HG03439 (cell line): ENCODE data around the gene MICU2.
"Not testable (repeated sequence)": the region's sequence is repeated elsewhere in the genome, so short reads cannot be mapped to it uniquely, and the experiment has no call there.

Experiments
- ATAC-seq: cut with Tn5 transposase; IDR thresholded peaks from one replicate; pipeline ENCODE4 v1.9.1; 2021; ENCODE audit warnings: mild to moderate bottlenecking, moderate library complexity; ENCODE audit not compliant: unreplicated experiment

The MICU2 gene

GRCh38 chr13:21594715-21595545, 9.0 kb downstream of the MICU2 start:
- ATAC-seq, result peak; percentile 53

- ATAC-seq, result not testable (repeated sequence)
These were observed 13.1 kb downstream of the MICU2 start for GRCh38 chr13:21590665-21591456.

DNA sequence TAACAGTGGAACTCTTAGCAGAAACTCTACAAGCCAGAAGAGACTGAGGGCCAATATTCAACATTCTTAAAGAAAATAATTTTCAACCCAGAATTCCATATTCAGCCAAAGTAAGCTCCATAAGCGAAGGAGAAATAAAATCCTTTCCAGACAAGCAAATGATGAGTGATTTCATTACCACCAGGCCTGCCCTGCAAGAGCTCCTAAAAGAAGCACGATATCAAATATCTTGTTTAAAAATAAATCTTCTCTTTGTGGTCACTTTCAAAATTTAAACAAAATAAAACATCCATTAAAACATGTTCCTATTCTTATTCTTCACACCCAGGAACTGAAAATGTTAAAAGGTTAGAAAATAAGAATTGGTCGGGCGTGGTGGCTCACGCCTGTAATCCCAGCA, 13.7 kb downstream of the MICU2 start:
- ATAC-seq, result no peak

- not testable (repeated sequence) for ATAC-seq
These were observed 14.5 kb downstream of the MICU2 start for GRCh38 chr13:21589510-21589909.

DNA sequence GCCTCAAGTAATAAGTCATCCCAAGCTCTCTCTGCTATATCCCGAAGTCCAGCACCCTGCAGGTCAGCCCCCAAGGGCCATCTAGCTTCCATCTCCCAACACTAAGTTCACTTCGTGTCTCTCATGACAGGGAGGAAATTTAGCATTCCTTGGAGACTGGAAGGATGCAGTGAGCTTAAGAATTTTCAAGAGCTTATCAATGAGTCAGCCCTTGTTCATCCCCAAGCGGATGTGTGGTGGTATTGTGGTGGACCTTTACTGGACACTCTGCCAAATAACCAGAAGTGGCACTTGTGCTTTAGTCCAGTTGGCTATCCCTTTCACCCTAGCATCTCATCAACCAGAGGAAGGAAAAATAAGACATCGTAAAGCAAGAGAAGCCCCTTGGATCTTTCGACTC, 15.6 kb downstream of the MICU2 start:
- ATAC-seq, result not testable (repeated sequence)

DNA sequence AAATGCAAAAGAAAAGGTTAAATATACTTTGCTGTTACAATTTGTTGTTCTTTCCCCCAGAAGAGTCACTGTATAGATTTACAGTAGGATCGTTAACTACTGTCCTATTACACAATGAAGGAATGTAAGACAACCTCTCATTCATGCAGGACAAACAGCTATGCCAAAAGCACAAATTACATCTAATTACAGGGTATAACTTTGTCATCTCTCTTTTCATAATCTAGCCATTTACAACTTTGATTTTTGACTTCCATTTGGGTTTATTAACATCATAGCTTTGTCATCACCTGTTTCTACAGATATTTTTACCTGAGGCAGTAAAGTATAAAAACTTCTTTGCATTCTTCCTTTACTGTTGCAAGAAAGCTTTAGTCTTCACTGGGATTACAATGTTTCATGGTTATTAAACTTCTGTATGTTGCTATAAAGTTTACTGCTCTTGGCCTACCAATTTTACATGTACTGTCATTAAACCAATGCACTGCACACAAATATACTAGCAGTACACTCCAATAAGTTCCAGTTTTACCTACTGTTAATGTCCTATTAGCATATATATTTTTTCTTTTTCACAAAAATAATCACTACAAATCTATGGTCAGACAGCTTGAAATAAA, 18.9 kb downstream of the MICU2 start:
- no peak for ATAC-seq

GRCh38 chr13:21583478-21583877, 20.5 kb downstream of the MICU2 start:
- ATAC-seq, result no peak

- ATAC-seq, result no peak
These were observed 23.2 kb downstream of the MICU2 start for GRCh38 chr13:21580736-21581135.

GRCh38 chr13:21579754-21580316, 24.1 kb downstream of the MICU2 start:
- ATAC-seq, result peak; percentile 69

DNA sequence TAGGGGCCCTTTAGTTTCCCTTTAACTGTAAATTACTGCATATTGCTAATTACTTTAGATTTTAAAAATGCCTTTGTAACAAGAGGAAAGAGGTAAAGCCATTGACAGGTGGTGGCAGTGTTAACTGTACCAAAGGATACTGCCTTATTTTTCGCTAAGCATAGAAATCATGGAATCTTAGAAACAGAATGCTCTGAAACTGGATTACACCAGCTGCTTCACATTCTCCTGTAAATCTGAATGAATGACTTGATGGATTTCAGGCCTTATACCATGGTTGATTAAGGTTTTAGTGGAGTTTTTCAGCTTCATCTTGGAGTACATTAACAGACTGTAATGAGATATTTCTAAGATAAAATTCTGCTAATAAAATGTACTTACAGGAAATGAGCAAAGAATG, 25.2 kb downstream of the MICU2 start:
- ATAC-seq, result no peak

DNA sequence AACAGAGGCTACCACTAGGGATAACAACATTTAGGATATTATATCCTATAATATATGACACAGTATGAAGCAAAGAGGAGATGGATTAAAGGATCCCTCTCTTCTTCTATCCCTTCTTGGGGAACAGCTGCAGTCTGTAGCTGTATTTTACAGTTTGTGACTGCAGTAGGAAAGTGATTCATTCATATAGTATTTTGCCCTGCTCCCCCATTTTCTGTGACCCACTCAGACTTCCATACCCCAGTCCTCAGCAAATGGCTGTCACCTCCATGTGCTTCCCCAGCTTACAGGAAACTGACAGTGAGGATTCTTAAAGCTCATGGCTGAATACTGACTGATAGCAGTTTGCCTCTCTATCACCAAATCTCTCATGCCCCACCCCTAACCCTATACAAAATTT, 27.5 kb downstream of the MICU2 start:
- no peak for ATAC-seq

- ATAC-seq, result no peak
These were observed 29.9 kb downstream of the MICU2 start for GRCh38 chr13:21573920-21574712.

DNA sequence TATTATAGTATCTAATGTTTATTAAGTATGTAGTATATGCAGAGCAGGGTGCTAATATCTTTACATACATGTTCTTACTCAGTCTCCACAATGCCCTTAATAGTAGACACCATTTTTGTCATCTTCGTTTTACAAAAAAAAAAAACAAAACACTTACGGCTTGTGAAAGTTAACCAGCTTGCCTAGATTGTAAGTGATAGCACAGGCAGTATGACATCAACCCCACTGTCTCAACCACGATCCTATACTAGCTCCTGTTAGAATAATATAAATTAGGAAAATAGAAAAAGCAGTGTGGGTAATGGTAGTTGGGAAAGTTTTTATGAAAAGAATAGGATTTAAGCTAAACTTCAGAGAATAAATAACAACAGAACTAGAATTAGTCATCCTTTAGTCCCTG, 34.3 kb downstream of the MICU2 start:
- no peak for ATAC-seq

DNA sequence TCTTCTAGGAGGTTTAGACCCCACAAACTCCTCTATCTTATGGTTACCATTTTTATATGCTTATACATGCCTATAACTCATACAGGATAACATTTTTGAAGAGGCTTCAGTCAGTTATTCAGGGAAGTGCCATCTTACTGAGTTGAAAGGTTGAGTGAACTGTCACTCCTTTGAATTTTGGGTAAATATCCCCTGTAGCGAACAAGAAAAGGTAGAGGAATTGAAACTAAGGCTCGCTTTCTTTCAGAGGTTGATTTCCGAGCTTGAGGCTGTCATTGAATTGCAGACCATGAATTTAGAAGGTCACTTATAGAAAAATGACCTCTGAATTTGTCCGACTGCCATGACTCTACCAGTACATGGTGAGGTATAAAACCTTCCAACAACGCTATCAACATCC, 35.1 kb downstream of the MICU2 start:
- no peak for ATAC-seq

- no peak for ATAC-seq
These were observed 36.3 kb downstream of the MICU2 start for GRCh38 chr13:21567714-21568113.

- ATAC-seq, result no peak
These were observed 46.0 kb downstream of the MICU2 start for GRCh38 chr13:21557995-21558394.

DNA sequence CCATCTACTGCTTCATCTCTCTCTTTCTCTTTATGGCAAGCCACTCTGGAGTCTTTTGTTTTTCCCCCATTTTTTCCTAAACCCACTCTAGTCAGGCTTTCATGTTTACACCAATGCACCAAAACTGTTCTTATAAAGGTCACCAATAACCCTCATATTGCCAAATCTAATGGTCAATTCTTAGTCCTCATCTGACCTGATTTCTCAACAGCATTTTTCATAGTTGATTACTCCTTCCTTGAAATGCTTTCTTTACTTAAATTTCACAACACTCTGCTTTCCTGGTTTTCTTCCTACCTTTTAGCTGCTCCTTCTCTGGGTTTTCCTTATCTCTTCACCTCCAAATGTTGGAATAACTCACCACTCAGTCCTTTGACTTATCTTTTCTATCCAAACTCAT, 47.9 kb downstream of the MICU2 start:
- no peak for ATAC-seq

DNA sequence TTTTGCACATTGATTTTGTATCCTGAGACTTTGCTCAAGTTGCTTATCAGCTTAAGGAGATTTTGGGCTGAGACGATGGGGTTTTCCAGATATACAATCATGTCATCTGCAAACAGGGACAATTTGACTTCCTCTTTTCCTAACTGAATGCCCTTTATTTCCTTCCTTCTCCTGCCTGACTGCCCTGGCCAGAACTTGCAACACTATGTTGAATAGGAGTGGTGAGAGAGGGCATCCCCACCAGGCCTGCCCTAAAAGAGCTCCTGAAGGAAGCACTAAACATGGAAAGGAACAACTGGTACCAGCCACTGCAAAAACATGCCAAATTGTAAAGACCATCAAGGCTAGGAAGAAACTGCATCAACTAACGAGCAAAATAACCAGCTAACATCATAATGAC, 50.7 kb downstream of the MICU2 start:
- ATAC-seq, result not testable (repeated sequence)

DNA sequence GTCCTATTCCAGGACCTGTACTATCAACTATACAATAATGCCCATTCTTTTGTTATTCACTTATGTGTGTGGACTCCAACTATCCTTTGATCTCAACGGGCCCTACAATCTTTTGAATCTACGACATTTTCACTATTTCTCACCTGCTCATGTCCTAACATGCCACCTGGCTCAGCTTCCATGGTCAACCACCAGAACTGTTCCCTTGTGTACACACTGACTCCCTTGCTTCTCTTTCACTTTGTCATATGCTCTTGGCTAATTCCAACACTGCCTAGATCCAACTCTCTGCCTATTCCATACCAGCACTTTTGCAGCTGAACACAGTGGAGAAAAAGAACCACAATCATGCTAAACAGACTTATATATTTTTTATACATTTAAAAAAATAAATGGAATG, 53.1 kb downstream of the MICU2 start:
- ATAC-seq, result no peak

DNA sequence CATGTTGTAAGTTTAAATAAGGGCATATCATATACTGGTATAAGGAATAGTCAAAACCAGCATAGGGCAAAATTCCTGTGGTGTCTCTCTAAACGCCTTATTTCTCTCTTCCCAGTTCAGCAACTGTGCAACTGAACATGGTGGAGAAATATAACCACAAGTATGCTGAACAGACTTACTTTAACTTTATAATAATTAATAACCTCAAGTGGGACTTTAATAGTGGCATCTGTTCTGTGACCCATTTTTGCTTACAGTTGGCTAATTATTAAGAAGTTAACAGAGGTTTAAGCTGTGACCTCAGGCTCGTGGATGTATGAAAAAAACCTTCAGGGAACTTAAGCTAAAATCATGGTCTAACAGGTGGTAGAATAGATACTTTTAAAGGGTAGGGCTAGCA, 54.3 kb downstream of the MICU2 start:
- no peak for ATAC-seq

DNA sequence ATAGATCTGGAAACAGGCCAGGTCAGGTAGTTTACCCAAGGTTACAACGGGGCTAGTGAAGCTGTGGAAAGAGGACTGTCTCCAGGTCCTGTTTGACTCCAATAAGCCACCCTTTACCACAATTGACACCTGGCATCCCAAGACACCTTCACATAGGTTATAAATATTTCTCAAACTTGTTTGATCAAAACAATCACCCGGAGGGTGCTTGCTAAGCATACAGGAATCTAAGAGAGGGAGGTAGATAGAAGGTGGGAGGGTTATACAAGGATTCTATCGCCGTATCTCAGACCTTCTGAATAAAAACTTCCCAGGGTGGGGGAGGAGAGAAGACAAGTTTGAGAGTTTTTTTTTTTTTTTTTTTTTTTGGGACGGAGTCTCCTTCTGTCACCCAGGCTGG, 55.4 kb downstream of the MICU2 start:
- ATAC-seq, result no peak
